Fibroblast of skin of abdomen (primary cell): ENCODE measurements around the gene ZNF814.
A peak's percentile ranks its signal among the peaks of the same experiment; 100 is the strongest.
"Not testable (repeated sequence)": the region's sequence is repeated elsewhere in the genome, so short reads cannot be mapped to it uniquely, and the experiment has no call there.

ENCODE experiments used
- DNase-seq: peaks from one replicate; pipeline ENCODE4 v3.0.0-alpha.2; 2013

ZNF814 gene

GRCh38 chr19:57854117-57854516, 34.7 kb downstream of the ZNF814 start:
- not testable (repeated sequence) for DNase-seq

- DNase-seq, result not testable (repeated sequence)
Observed at GRCh38 chr19:57851812-57852603, 36.8 kb downstream of the ZNF814 start.

- DNase-seq, result peak; percentile 39
Observed at GRCh38 chr19:57850553-57851017, 38.3 kb downstream of the ZNF814 start.

GRCh38 chr19:57849666-57850473, 39.0 kb downstream of the ZNF814 start, which contains the start of gene ZNF587:
TSS of gene ZNF587 (plus strand) at chr19:57849859. CDS start at chr19:57850039, 180 bp downstream.
- DNase-seq, result peak; percentile 85

GRCh38 chr19:57849162-57849665, 39.6 kb downstream of the ZNF814 start:
- DNase-seq, result not testable (repeated sequence)

- DNase-seq, result not testable (repeated sequence)
Observed at GRCh38 chr19:57847164-57847563, 41.7 kb downstream of the ZNF814 start.

GRCh38 chr19:57841122-57841763, 47.6 kb downstream of the ZNF814 start:
- DNase-seq, result no peak

GRCh38 chr19:57838622-57839191, 50.1 kb downstream of the ZNF814 start:
- DNase-seq, result not testable (repeated sequence)

GRCh38 chr19:57836991-57837390, 51.8 kb downstream of the ZNF814 start:
- not testable (repeated sequence) for DNase-seq

- peak; percentile 59 for DNase-seq
Observed at GRCh38 chr19:57830071-57830602, 58.7 kb downstream of the ZNF814 start, which contains the start of gene ZNF587B. TSS of gene ZNF587B (plus strand) at chr19:57830299. CDS start at chr19:57830529, 230 bp downstream.

- no peak for DNase-seq
Observed at GRCh38 chr19:57829316-57829715, 59.5 kb downstream of the ZNF814 start.

- DNase-seq, result no peak
Observed at GRCh38 chr19:57825511-57825910, 63.3 kb downstream of the ZNF814 start.

GRCh38 chr19:57823608-57824007, 65.2 kb downstream of the ZNF814 start:
- DNase-seq, result not testable (repeated sequence)

- not testable (repeated sequence) for DNase-seq
Observed at GRCh38 chr19:57823155-57823554, 65.7 kb downstream of the ZNF814 start.

GRCh38 chr19:57821501-57821900, 67.3 kb downstream of the ZNF814 start:
- DNase-seq, result not testable (repeated sequence)

- not testable (repeated sequence) for DNase-seq
Observed at GRCh38 chr19:57821095-57821494, 67.7 kb downstream of the ZNF814 start.

- no peak for DNase-seq
Observed at GRCh38 chr19:57820599-57820998, 68.2 kb downstream of the ZNF814 start.

GRCh38 chr19:57819475-57820148, 69.2 kb downstream of the ZNF814 start:
- DNase-seq, result peak; percentile 93

- DNase-seq, result no peak
Observed at GRCh38 chr19:57818378-57818777, 70.5 kb downstream of the ZNF814 start.

- no peak for DNase-seq
Observed at GRCh38 chr19:57817976-57818375, 70.9 kb downstream of the ZNF814 start.

- no peak for DNase-seq
Observed at GRCh38 chr19:57816652-57817051, 72.2 kb downstream of the ZNF814 start.
